WERI-Rb-1 (cell line): Measurements from ENCODE around the gene OLFM4.

Source experiments
- DNase-seq: peaks from one replicate; pipeline ENCODE4 v3.0.0-alpha.2; 2020
- H3K27ac ChIP-seq: fragments of 250-450 bp; sonication (Bioruptor Pico); 2 replicates; pipeline ENCODE4 v1.5.1; 2020; ENCODE audit warnings: mild to moderate bottlenecking, moderate library complexity
- H3K27me3 ChIP-seq: fragments of 250-450 bp; sonication (Bioruptor Pico); 2 replicates; pipeline ENCODE4 v1.5.1; 2021; ENCODE audit warnings: mild to moderate bottlenecking, low read depth, moderate library complexity; ENCODE audit not compliant: insufficient read depth, severe bottlenecking
- H3K36me3 ChIP-seq: fragments of 250-450 bp; sonication (Bioruptor Pico); 2 replicates; pipeline ENCODE4 v1.5.1; 2020; ENCODE audit warnings: mild to moderate bottlenecking, moderate library complexity
- H3K4me3 ChIP-seq: 2 replicates; pipeline ENCODE4 v1.5.1; 2011; ENCODE audit warnings: low read depth, mild to moderate bottlenecking, control low read depth, low read length
- H3K9me3 ChIP-seq: fragments of 250-450 bp; sonication (Bioruptor Pico); 2 replicates; pipeline ENCODE4 v1.5.1; 2021; ENCODE audit warnings: mild to moderate bottlenecking, moderate library complexity; ENCODE audit not compliant: severe bottlenecking
- TF ChIP-seq, protein P1 (sequence below): IDR thresholded peaks from 2 replicates; pipeline ENCODE4 v1.5.1; 2011; ENCODE audit warnings: low read depth, mild to moderate bottlenecking, control low read depth, inconsistent platforms, low read length

Gene OLFM4

DNA sequence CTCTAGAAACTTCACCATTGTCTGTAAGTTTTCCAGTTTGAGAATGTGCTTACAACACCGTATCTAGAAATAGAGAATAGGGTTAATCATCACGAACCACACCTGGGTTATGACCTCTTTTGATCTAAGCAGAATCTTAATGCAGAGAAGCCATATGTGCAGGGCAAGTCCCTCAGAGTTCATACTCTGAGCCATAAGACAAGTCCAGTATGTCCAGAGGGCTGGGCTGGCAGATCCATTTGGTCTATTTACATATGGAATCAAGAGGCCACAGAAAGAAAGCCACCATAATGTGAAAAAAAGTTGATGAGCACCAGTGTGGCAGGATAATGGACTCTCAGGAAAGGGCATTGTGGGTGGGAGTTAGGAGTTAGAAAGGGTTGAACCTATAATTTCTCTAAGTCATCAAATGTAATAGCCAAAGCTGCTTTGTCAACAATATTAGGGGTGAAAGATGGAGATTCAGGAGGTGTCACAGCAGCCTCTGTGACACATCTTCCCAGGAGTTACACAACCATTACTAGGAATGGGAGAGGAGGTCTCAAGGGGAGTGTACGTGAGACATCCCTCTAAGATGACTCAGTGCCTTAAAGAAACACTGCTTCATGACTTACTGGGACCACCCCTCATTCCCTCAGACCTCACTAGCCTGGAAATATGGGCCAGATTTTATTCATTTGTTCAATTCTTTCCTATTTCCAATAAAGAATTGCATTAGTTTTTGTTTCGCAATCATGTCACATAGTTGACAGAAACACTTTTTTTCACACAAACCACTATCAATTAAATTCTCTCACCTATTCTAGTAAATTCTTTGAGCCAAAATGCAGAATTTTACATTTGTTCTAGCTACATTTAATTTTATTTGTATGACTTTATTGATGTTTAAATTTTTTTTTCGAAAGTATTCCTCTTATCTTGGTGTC is 30.4 kb upstream of the OLFM4 start:
- H3K4me3 ChIP-seq = no peak overlapping the region

DNA sequence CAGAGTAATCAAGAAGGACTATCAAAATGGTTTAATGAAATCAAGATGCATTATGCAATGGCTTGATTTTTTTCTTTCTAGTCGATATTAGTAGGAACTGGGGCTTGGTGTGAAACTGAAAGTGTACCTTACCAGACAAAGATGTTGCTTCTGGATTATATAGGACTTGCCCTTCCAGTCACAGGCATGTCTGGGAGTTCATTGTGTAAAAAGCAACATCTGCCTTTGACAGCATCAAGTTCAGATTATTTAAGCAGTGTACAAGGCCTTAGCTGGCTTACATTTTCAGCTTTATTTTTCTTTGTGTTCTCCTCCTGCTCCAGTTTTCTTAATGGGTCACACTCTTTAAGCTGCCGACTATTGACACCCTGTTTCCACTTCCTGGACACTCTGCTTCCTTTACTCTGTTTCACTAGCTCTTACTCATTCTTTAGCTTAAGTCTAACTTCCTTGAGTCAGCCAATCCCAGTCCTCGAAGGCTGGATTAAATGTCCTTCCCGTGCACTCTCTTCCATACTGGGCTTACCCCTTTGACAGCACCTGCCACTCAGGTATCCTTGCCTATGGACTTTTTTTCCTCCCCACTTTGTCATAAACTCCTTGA is 29.4 kb upstream of the OLFM4 start:
- TF ChIP-seq, protein P1, sequence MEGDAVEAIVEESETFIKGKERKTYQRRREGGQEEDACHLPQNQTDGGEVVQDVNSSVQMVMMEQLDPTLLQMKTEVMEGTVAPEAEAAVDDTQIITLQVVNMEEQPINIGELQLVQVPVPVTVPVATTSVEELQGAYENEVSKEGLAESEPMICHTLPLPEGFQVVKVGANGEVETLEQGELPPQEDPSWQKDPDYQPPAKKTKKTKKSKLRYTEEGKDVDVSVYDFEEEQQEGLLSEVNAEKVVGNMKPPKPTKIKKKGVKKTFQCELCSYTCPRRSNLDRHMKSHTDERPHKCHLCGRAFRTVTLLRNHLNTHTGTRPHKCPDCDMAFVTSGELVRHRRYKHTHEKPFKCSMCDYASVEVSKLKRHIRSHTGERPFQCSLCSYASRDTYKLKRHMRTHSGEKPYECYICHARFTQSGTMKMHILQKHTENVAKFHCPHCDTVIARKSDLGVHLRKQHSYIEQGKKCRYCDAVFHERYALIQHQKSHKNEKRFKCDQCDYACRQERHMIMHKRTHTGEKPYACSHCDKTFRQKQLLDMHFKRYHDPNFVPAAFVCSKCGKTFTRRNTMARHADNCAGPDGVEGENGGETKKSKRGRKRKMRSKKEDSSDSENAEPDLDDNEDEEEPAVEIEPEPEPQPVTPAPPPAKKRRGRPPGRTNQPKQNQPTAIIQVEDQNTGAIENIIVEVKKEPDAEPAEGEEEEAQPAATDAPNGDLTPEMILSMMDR = no peak

More for the DNA sequence above, 30.4 kb upstream of the OLFM4 start:
- TF ChIP-seq, protein P1 = no peak
- H3K27ac ChIP-seq = no peak overlapping the region
- no peaks in the 10 kb centered on the region for H3K27me3 ChIP-seq
- no peaks in the 10 kb centered on the region for H3K36me3 ChIP-seq
- no peak for DNase-seq
- H3K9me3 ChIP-seq = no peaks in the 10 kb centered on the region

DNA sequence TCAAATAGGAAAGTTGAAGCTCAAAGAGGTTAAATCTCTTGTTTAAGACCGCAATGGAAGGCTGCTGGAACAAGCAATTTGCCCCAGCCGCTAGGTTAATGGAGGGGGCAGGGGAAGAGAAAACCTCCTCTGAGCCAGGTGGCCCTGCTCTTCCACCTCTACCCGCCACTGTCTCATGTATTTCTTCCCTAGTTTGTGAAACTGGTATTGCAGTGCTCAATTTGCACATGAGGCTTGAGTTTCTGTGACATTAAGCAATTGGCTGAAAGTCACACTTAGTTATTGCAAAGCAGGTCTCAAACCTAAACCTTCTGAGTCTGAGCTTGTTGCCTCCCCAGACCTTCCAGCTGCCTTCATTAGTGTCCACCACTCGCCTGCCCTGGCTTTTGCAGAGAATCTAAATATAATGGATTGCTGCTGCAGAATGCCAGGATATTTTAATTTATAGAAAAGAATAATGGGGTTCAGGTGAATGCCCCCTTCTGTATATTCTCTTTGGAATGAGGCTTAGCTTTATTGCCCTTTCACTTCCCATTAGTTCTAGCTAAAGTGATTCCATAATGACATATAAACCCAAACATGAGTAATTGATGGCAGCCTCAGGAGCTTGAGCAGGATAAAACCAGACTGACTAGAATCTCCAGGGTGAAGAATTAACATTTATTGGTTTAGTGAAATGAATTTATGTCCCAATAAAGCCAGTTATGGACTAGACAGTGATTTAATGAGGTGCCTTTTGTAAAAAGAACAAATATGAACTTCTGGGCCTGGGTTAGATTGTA is 27.0 kb upstream of the OLFM4 start:
- no peak for DNase-seq
- Histone ChIP-seq H3K36me3 (no peaks in the 10 kb centered on the region), H3K27ac (no peak overlapping the region), H3K9me3 (no peaks in the 10 kb centered on the region), H3K27me3 (no peaks in the 10 kb centered on the region), H3K4me3 (no peak overlapping the region)
- TF ChIP-seq, protein P1 = no peak

More for the DNA sequence above, 29.4 kb upstream of the OLFM4 start:
- DNase-seq = no peak
- H3K9me3 ChIP-seq = no peaks in the 10 kb centered on the region
- no peak overlapping the region for H3K27ac ChIP-seq
- no peaks in the 10 kb centered on the region for H3K27me3 ChIP-seq
- no peak overlapping the region for H3K4me3 ChIP-seq
- H3K36me3 ChIP-seq = no peaks in the 10 kb centered on the region

DNA sequence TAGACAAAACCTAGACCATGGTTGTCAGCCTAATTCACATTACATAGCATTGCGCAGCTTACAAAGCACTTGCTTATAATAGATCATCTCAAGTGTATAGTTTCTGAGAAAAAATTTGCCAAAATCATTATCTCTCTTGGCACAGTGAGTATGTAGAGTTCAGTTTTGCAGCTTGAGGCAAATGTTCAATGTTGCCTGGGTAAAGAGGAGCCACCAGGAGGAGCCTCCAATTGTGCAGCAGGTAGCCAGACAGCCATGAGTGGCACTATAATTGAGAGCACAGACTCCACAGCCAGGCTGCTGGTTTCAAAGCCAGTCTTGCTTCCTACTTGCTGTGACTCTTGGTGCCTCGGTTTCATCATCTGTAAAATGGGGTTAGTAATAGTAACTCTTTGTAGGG is 24.0 kb upstream of the OLFM4 start:
- peak; percentile 8 for DNase-seq
- TF ChIP-seq, protein P1 = peak; percentile 29; the same call in 1 of the 2 replicates
- no peak overlapping the region for H3K27ac ChIP-seq

DNA sequence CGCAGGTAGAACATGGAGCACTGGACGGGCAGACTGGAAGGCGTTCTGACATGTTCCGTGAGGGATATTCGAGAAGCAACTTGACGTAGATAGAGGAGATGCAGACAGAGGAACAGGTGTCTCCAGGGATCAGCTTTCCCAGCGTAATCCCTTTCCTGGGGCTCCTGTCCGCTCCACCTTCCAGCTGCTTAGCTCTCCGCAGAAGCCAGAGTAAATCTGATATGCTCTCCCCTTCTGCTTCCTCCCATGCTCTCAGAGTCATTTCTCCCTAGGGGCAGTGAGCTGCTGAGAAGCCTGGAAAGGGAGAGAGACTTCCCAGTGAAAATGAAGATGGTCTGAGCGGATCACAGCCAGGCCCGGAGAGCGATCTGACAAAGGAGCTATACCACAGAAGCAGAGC is 23.0 kb upstream of the OLFM4 start:
- Histone ChIP-seq H3K36me3 (no peaks in the 10 kb centered on the region), H3K27me3 (no peaks in the 10 kb centered on the region), H3K9me3 (no peaks in the 10 kb centered on the region), H3K27ac (peak overlapping the region; percentile 68), H3K4me3 (peak overlapping the region; percentile 36)
- TF ChIP-seq, protein P1 = no peak
- peak; percentile 83 for DNase-seq

More for the DNA sequence above, 24.0 kb upstream of the OLFM4 start:
- no peaks in the 10 kb centered on the region for H3K27me3 ChIP-seq
- H3K36me3 ChIP-seq = no peaks in the 10 kb centered on the region
- H3K4me3 ChIP-seq = no peak overlapping the region
- no peaks in the 10 kb centered on the region for H3K9me3 ChIP-seq
